ENCODE results near the gene KLRC4. TPM values are rescaled to one million over a fixed set of nuclear protein-coding genes. Genes with fewer than 3 reads are reported as not detected.
"Not testable (repeated sequence)": the region's sequence is repeated elsewhere in the genome, so short reads cannot be mapped to it uniquely, and the experiment has no call there.

Gene KLRC4
- total and polyA plus RNA-seq, 2 experiments from 2014 or later, result not detected

GRCh38 chr12:10393291-10393690 is 16.3 kb downstream of the KLRC4 start:
- Mint-ChIP-seq H3K9me3 (no peaks in the 10 kb centered on the region), H3K27me3 (ENCODE audit: insufficient read depth, low read depth, poor library complexity) (no peaks in the 10 kb centered on the region), H3K36me3 (ENCODE audit: low read depth) (no peaks in the 10 kb centered on the region), H3K4me3 (no peak overlapping the region), H3K27ac (no peak overlapping the region), H3K4me1 (peaks cover 5% of the 10 kb centered on the region)
- H3K4me1 ChIP-seq (ENCODE audit: insufficient read depth), result peaks cover 3% of the 10 kb centered on the region; the same call in 1 of the 2 replicates
- no peak overlapping the region for H3K4me2 ChIP-seq
- DNase-seq (ENCODE audit: low spot score) (no peak), ATAC-seq (no peak)
- no peaks in the 10 kb centered on the region for H3K27me3 ChIP-seq (ENCODE audit: insufficient read depth)
- TF ChIP-seq ETS1 (IDR thresholded peaks at IDR 0.05), result no peak
- no peaks in the 10 kb centered on the region for H3K9me2 ChIP-seq (ENCODE audit: insufficient read depth)
- H2AFZ ChIP-seq, result no peak overlapping the region
- no peaks in the 10 kb centered on the region for H4K20me1 ChIP-seq (replicated peaks; ENCODE audit: insufficient read depth)
- no peak overlapping the region for H3K4me3 ChIP-seq
- no peaks in the 10 kb centered on the region for H3K36me3 ChIP-seq (ENCODE audit: insufficient read depth)
- H3K79me2 ChIP-seq (replicated peaks; ENCODE audit: insufficient read depth), result no peaks in the 10 kb centered on the region
- no peaks in the 10 kb centered on the region for H3F3A ChIP-seq (replicated peaks; ENCODE audit: low read depth)
- no peak overlapping the region for H3K27ac ChIP-seq (ENCODE audit: low read depth)

GRCh38 chr12:10392394-10392930 is 17.1 kb downstream of the KLRC4 start:
- no peaks in the 10 kb centered on the region for H3K9me2 ChIP-seq (ENCODE audit: insufficient read depth)
- Mint-ChIP-seq H3K27me3 (ENCODE audit: insufficient read depth, low read depth, poor library complexity) (no peaks in the 10 kb centered on the region), H3K27ac (no peak overlapping the region), H3K4me3 (no peak overlapping the region), H3K36me3 (ENCODE audit: low read depth) (no peaks in the 10 kb centered on the region), H3K4me1 (peaks cover 5% of the 10 kb centered on the region), H3K9me3 (no peaks in the 10 kb centered on the region)
- H3K27ac ChIP-seq (ENCODE audit: low read depth), result no peak overlapping the region
- no peak for TF ChIP-seq ZNF331 (CRISPR knock-in tag; IDR thresholded peaks at IDR 0.05; ENCODE audit: low read depth)
- TF ChIP-seq EZH2 (IDR thresholded peaks at IDR 0.05; ENCODE audit: low read depth, unreplicated experiment), result no peak
- no peak for TF ChIP-seq STAT1 (IDR thresholded peaks at IDR 0.05; ENCODE audit: unreplicated experiment)
- TF ChIP-seq ZNF114 (CRISPR knock-in tag; IDR thresholded peaks at IDR 0.05), result no peak
- no peaks in the 10 kb centered on the region for H4K20me1 ChIP-seq (replicated peaks; ENCODE audit: insufficient read depth)
- DNase-seq (ENCODE audit: low spot score), result no peak
- peaks cover 3% of the 10 kb centered on the region; the same call in 1 of the 2 replicates for H3K4me1 ChIP-seq (ENCODE audit: insufficient read depth)
- H2AFZ ChIP-seq, result no peak overlapping the region
- H3K4me3 ChIP-seq, result no peak overlapping the region
- H3K36me3 ChIP-seq (ENCODE audit: insufficient read depth), result no peaks in the 10 kb centered on the region
- H3K27me3 ChIP-seq (ENCODE audit: insufficient read depth), result no peaks in the 10 kb centered on the region
- no peak overlapping the region for H3K4me2 ChIP-seq
- H3F3A ChIP-seq (replicated peaks; ENCODE audit: low read depth), result no peaks in the 10 kb centered on the region
- no peak for ATAC-seq
- H3K79me2 ChIP-seq (replicated peaks; ENCODE audit: insufficient read depth), result no peaks in the 10 kb centered on the region

- H4K20me1 ChIP-seq (replicated peaks; ENCODE audit: insufficient read depth); H3K36me3 ChIP-seq (ENCODE audit: insufficient read depth); H3K4me1 ChIP-seq (ENCODE audit: insufficient read depth); DNase-seq (ENCODE audit: low spot score); ATAC-seq; H3K36me3 Mint-ChIP-seq (ENCODE audit: low read depth); H3K9me2 ChIP-seq (ENCODE audit: insufficient read depth); H3K27ac Mint-ChIP-seq; H3K27me3 Mint-ChIP-seq (ENCODE audit: insufficient read depth, low read depth, poor library complexity); H3K4me3 ChIP-seq; H3K4me2 ChIP-seq; H3K27ac ChIP-seq (ENCODE audit: low read depth); H2AFZ ChIP-seq; H3K79me2 ChIP-seq (replicated peaks; ENCODE audit: insufficient read depth); H3K9me3 Mint-ChIP-seq; H3K4me3 Mint-ChIP-seq; H3F3A ChIP-seq (replicated peaks; ENCODE audit: low read depth); H3K4me1 Mint-ChIP-seq; H3K27me3 ChIP-seq (ENCODE audit: insufficient read depth): not testable (repeated sequence)
These were observed 18.6 kb downstream of the KLRC4 start for GRCh38 chr12:10390991-10391390.

Data from GM23338 (cell line).